Measurements from ENCODE around the gene FBXO31. TPM values are rescaled to one million over a fixed set of nuclear protein-coding genes. Genes with fewer than 3 reads are reported as not detected.

Gene FBXO31
- total and polyA plus RNA-seq, 2 of the 13 experiments (the other 11 are each of a cell fraction or from before 2014, with no cell fraction given): 92.4 to 101 TPM

DNA sequence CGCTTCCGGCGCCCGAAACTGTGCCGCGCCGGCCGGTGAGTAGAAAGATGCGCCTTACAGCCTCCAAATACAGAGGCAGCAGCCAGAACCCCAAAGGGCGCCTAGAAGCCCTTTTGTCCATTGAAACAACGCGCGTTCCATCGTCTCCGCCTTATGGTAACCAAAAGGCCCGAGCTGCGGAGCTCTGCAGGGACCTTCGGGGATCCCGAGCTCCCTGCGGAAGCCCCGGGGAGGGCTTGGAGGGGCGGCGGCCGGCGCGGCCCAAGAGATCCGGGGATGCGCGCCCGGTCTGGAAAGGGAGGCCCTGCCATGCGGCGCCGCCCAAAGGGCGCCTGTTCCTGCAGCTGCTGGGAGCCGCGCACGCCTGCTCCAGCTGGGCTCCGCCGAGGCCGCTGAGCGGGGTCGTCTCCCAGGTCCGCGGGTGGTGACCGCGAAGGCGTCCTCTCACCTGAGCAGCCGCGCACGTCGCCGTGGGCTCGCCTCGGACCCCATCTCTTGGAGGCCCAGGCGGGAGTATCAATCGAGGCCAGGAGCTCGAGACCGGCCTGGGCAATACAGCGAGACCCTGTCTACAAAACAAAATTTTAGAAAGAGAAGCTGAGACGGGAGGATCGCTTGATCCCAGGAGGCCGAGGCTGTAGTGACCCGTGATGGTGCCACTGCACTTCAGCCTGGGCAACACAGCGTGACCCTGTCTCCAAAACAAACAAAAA is 742 bp upstream of the FBXO31 start (continued):
- TF ChIP-seq NPAS2 (CRISPR knock-in tag; IDR thresholded peaks at IDR 0.05; ENCODE audit: borderline replicate concordance): no peak
- TF ChIP-seq AFF4 (CRISPR knock-in tag; IDR thresholded peaks at IDR 0.05): peak; percentile 31; the same call in 1 of the 2 replicates
- no peak for TF ChIP-seq ZBTB7A (CRISPR knock-in tag; IDR thresholded peaks at IDR 0.05)
- TF ChIP-seq, protein P1, sequence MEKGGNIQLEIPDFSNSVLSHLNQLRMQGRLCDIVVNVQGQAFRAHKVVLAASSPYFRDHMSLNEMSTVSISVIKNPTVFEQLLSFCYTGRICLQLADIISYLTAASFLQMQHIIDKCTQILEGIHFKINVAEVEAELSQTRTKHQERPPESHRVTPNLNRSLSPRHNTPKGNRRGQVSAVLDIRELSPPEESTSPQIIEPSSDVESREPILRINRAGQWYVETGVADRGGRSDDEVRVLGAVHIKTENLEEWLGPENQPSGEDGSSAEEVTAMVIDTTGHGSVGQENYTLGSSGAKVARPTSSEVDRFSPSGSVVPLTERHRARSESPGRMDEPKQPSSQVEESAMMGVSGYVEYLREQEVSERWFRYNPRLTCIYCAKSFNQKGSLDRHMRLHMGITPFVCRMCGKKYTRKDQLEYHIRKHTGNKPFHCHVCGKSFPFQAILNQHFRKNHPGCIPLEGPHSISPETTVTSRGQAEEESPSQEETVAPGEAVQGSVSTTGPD (CRISPR knock-in tag; IDR thresholded peaks at IDR 0.05): no peak; the same call in 1 of the 2 replicates
- no peak for TF ChIP-seq RFX5 (IDR thresholded peaks at IDR 0.05; ENCODE audit: low read depth, low read length)
- TF ChIP-seq ZFP90 (CRISPR knock-in tag; IDR thresholded peaks at IDR 0.05; ENCODE audit: borderline replicate concordance): no peak; the same call in 1 of the 2 replicates
- TF ChIP-seq, protein P2, sequence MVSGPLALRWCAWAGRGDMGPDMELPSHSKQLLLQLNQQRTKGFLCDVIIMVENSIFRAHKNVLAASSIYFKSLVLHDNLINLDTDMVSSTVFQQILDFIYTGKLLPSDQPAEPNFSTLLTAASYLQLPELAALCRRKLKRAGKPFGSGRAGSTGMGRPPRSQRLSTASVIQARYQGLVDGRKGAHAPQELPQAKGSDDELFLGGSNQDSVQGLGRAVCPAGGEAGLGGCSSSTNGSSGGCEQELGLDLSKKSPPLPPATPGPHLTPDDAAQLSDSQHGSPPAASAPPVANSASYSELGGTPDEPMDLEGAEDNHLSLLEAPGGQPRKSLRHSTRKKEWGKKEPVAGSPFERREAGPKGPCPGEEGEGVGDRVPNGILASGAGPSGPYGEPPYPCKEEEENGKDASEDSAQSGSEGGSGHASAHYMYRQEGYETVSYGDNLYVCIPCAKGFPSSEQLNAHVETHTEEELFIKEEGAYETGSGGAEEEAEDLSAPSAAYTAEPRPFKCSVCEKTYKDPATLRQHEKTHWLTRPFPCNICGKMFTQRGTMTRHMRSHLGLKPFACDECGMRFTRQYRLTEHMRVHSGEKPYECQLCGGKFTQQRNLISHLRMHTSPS (CRISPR knock-in tag; IDR thresholded peaks at IDR 0.05; ENCODE audit: low read depth): no peak
- TF ChIP-seq ZNF3 (CRISPR knock-in tag; IDR thresholded peaks at IDR 0.05): peak; percentile 37
- no peak for TF ChIP-seq ZNF253 (CRISPR knock-in tag; IDR thresholded peaks at IDR 0.05; ENCODE audit: borderline replicate concordance)
- TF ChIP-seq ZNF335 (CRISPR knock-in tag; IDR thresholded peaks at IDR 0.05): 0 out of 2 replicates have a peak, but pooled peaks have one; percentile 20
- TF ChIP-seq, protein P3, sequence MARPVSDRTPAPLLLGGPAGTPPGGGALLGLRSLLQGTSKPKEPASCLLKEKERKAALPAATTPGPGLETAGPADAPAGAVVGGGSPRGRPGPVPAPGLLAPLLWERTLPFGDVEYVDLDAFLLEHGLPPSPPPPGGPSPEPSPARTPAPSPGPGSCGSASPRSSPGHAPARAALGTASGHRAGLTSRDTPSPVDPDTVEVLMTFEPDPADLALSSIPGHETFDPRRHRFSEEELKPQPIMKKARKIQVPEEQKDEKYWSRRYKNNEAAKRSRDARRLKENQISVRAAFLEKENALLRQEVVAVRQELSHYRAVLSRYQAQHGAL (CRISPR knock-in tag; IDR thresholded peaks at IDR 0.05; ENCODE audit: not compliant biosample characterization): no peak
- TF ChIP-seq, protein P4, sequence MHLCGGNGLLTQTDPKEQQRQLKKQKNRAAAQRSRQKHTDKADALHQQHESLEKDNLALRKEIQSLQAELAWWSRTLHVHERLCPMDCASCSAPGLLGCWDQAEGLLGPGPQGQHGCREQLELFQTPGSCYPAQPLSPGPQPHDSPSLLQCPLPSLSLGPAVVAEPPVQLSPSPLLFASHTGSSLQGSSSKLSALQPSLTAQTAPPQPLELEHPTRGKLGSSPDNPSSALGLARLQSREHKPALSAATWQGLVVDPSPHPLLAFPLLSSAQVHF (CRISPR knock-in tag; IDR thresholded peaks at IDR 0.05): no peak
- no peak for TF ChIP-seq NCOA5 (CRISPR knock-in tag; IDR thresholded peaks at IDR 0.05)
- TF ChIP-seq RFX1 (IDR thresholded peaks at IDR 0.05): peak; percentile 19; the same call in 1 of the 2 replicates
- no peak for TF ChIP-seq ZNF430 (CRISPR knock-in tag; IDR thresholded peaks at IDR 0.05)
- TF ChIP-seq, protein P5, sequence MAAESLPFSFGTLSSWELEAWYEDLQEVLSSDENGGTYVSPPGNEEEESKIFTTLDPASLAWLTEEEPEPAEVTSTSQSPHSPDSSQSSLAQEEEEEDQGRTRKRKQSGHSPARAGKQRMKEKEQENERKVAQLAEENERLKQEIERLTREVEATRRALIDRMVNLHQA (CRISPR knock-in tag; IDR thresholded peaks at IDR 0.05): no peak
- no peak; the same call in none of the 2 replicates for TF ChIP-seq KLF11 (CRISPR knock-in tag; IDR thresholded peaks at IDR 0.05)
- no peak for TF ChIP-seq U2AF1 (optimal IDR thresholded peaks at IDR 0.05; ENCODE audit: low read depth, low read length)
- TF ChIP-seq MBNL3 (CRISPR knock-in tag; conservative IDR thresholded peaks at IDR 0.05): no peak
- TF ChIP-seq ARNT (IDR thresholded peaks at IDR 0.05): no peak
- no peak for TF ChIP-seq RORA (CRISPR knock-in tag; IDR thresholded peaks at IDR 0.05)
- no peak for TF ChIP-seq ZNF326 (CRISPR knock-in tag; IDR thresholded peaks at IDR 0.05; ENCODE audit: borderline replicate concordance)

Data from HepG2 (cell line).